Measurements from ENCODE around the gene FAM167B. TPM values are rescaled to one million over a fixed set of nuclear protein-coding genes. Genes with fewer than 3 reads are reported as not detected.

Gene FAM167B
- total RNA-seq, 3 donors from 2014 or later, result 3.4 to 5.5 (median 5.5) TPM

Other genes with a start within 250 kb of the FAM167B start
- 100 to 1,000 TPM in 1 of 3 donors, 10 to 100 TPM in 2; 85.2 to 127 (median 90.5) TPM for gene KHDRBS1, start 233.4 kb upstream of the FAM167B start, total RNA-seq
- gene TMEM39B, start 174.3 kb upstream of the FAM167B start, total RNA-seq, result 10 to 100 TPM in 2 of 3 donors, 1 to 10 TPM in 1; 9.7 to 14.2 (median 12.2) TPM
- gene KPNA6, start 139.2 kb upstream of the FAM167B start, total RNA-seq, result 10 to 100 TPM; 47.1 to 70.7 (median 50.1) TPM
- 10 to 100 TPM; 31.0 to 45.2 (median 39.3) TPM for gene TXLNA, start 67.5 kb upstream of the FAM167B start, total RNA-seq
- 1 to 10 TPM; 1.5 to 4.2 (median 3.2) TPM for gene CCDC28B, start 46.6 kb upstream of the FAM167B start, total RNA-seq
- gene IQCC, start 41.6 kb upstream of the FAM167B start, total RNA-seq, result 1 to 10 TPM; 1.1 to 2.2 (median 1.9) TPM
- gene DCDC2B, start 38.1 kb upstream of the FAM167B start, total RNA-seq, result not detected
- gene TMEM234, start 24.9 kb upstream of the FAM167B start, total RNA-seq, result 10 to 100 TPM; 21.1 to 35.6 (median 28.0) TPM
- 100 to 1,000 TPM; 111 to 138 (median 115) TPM for gene EIF3I, start 24.8 kb upstream of the FAM167B start, total RNA-seq
- gene LCK, start 4.0 kb downstream of the FAM167B start, total RNA-seq, result 1 to 10 TPM; 4.7 to 6.0 (median 5.9) TPM
- 100 to 1,000 TPM; 143 to 208 (median 203) TPM for gene HDAC1, start 44.9 kb downstream of the FAM167B start, total RNA-seq
- gene MARCKSL1, start 89.0 kb downstream of the FAM167B start, total RNA-seq, result 100 to 1,000 TPM in 2 of 3 donors, 10 to 100 TPM in 1; 37.0 to 149 (median 140) TPM
- gene FAM229A, start 115.3 kb downstream of the FAM167B start, total RNA-seq, result 10 to 100 TPM in 1 of 3 donors, 1 to 10 TPM in 2; 8.5 to 12.9 (median 9.2) TPM
- gene TSSK3, start 115.3 kb downstream of the FAM167B start, total RNA-seq, result 1 to 10 TPM; 1.8 to 3.6 (median 2.3) TPM
- gene BSDC1, start 147.2 kb downstream of the FAM167B start, total RNA-seq, result 10 to 100 TPM; 72.1 to 89.9 (median 73.1) TPM
- gene ZBTB8B, start 217.8 kb downstream of the FAM167B start, total RNA-seq, result under 1 TPM in 1 of 3 donors, not detected in 2; 0.03 TPM

Data from mucosa of descending colon (tissue), 3 donors.